Activated naive CD8-positive, alpha-beta T cell treated with anti-CD3 and anti-CD28 coated beads, Interleukin-2, amount 10 ng/mL, durations not matched to agents 7 days and 5 days (primary cell): ENCODE data around the gene FAM83E. TPM values are rescaled to one million over a fixed set of nuclear protein-coding genes. Genes with fewer than 3 reads are reported as not detected.
A peak's percentile ranks its signal among the peaks of the same experiment; 100 is the strongest.
"Not testable (repeated sequence)": the region's sequence is repeated elsewhere in the genome, so short reads cannot be mapped to it uniquely, and the experiment has no call there.

Source experiments
- ATAC-seq: fragments of 150-1000 bp; cut with Tn5 transposase; one replicate; pipeline ENCODE4 v1.10.0; 2021; ENCODE audit warnings: low read depth, moderate library complexity
- POLR2A ChIA-PET: fragments of 350-600 bp; sonication (Branson Sonifier 250); formaldehyde crosslinking; loops from one replicate; lab custom pipeline; 2021; ENCODE audit warnings: antibody characterized with exemption; lab: Charles Lee
- DNase-seq: peaks from one replicate; pipeline ENCODE4 v3.0.0; 2021
- H3K27ac Mint-ChIP-seq: one replicate; pipeline ENCODE4 v1.8.0; 2022; ENCODE audit warnings: mild to moderate bottlenecking, mixed read lengths
- H3K27me3 Mint-ChIP-seq: one replicate; pipeline ENCODE4 v1.8.0; 2022; ENCODE audit warnings: mild to moderate bottlenecking, moderate library complexity, mixed read lengths
- H3K36me3 Mint-ChIP-seq: one replicate; pipeline ENCODE4 v1.8.0; 2021; ENCODE audit warnings: mild to moderate bottlenecking, mixed read lengths
- H3K4me1 Mint-ChIP-seq: one replicate; pipeline ENCODE4 v1.8.0; 2021; ENCODE audit warnings: mixed read lengths
- H3K4me3 Mint-ChIP-seq: one replicate; pipeline ENCODE4 v1.8.0; 2022; ENCODE audit warnings: mild to moderate bottlenecking, moderate library complexity, mixed read lengths
- H3K9me3 Mint-ChIP-seq: one replicate; pipeline ENCODE4 v1.8.0; 2021; ENCODE audit warnings: mixed read lengths
- total RNA-seq, 2 experiments: library from RNA; stranded (reverse); gene quantifications; one replicate each; pipeline ENCODE4 v1.2.3, GENCODE V29; 2021

FAM83E gene
- total RNA-seq, 2 experiments from 2014 or later = 2.7 to 3.6 TPM

- H3K4me3 Mint-ChIP-seq = peak overlapping the region; percentile 11
- peaks cover 4% of the 10 kb centered on the region for H3K4me1 Mint-ChIP-seq
- ATAC-seq (no peak), DNase-seq (no peak)
- POLR2A ChIA-PET = interaction anchor here (1.0 kb wide), 1 partner anchor 14 kb away, joined by 4 read pairs; no protein-coding TSS in a partner anchor
- no peaks in the 10 kb centered on the region for H3K36me3 Mint-ChIP-seq
- no peak overlapping the region for H3K27ac Mint-ChIP-seq
- H3K9me3 Mint-ChIP-seq = no peaks in the 10 kb centered on the region
- peaks cover 2% of the 10 kb centered on the region for H3K27me3 Mint-ChIP-seq
Measured at GRCh38 chr19:48595171-48595570, 19.7 kb downstream of the FAM83E start.

- Mint-ChIP-seq H3K27ac (no peak overlapping the region), H3K27me3 (peaks cover 10% of the 10 kb centered on the region), H3K9me3 (no peaks in the 10 kb centered on the region), H3K4me1 (peaks cover 14% of the 10 kb centered on the region), H3K36me3 (no peaks in the 10 kb centered on the region), H3K4me3 (no peak overlapping the region)
- no peak for DNase-seq
- ATAC-seq = no peak
- POLR2A ChIA-PET = no interaction called here
Measured at GRCh38 chr19:48591021-48591420, 23.9 kb downstream of the FAM83E start.

GRCh38 chr19:48588670-48589401 lies 26.0 kb downstream of the FAM83E start:
- POLR2A ChIA-PET = interaction anchor here (0.5 to 1.0 kb wide), 3 partner anchors 17 to 83 kb away, joined by 3 to 5 read pairs (median 4); no protein-coding TSS in a partner anchor
- H3K27ac Mint-ChIP-seq = peak overlapping the region; percentile 34
- no peaks in the 10 kb centered on the region for H3K36me3 Mint-ChIP-seq
- ATAC-seq (peak; percentile 86), DNase-seq (peak; percentile 93)
- H3K27me3 Mint-ChIP-seq = peaks cover 11% of the 10 kb centered on the region
- no peaks in the 10 kb centered on the region for H3K9me3 Mint-ChIP-seq
- peak overlapping the region; percentile 79 for H3K4me3 Mint-ChIP-seq
- peaks cover 18% of the 10 kb centered on the region for H3K4me1 Mint-ChIP-seq

DNA sequence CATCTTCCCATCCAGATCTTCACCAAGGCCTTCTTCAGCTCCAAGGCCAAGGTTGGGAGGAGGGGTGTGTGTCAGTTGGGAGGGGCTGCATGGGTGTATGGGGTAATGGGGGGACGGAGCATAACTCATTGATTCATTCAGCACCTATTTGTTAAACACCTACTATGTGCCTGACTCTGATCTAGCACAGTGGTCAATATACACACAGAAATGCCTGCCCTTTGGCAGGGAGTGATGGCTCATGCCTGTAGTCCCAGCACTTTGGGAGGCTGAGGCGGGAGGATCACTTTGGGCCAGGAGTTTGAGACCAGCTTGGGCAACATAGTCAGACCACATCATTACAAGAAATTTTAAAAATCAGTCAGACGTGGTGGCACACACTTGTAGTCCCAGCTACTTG lies 27.5 kb downstream of the FAM83E start:
- H3K27ac Mint-ChIP-seq = no peak overlapping the region
- peaks cover 16% of the 10 kb centered on the region for H3K4me1 Mint-ChIP-seq
- DNase-seq = no peak
- POLR2A ChIA-PET = interaction anchor here (0.6 kb wide), 1 partner anchor 82 kb away, joined by 3 read pairs; no protein-coding TSS in a partner anchor
- no peaks in the 10 kb centered on the region for H3K9me3 Mint-ChIP-seq
- ATAC-seq = no peak
- H3K4me3 Mint-ChIP-seq = no peak overlapping the region
- H3K27me3 Mint-ChIP-seq = peaks cover 11% of the 10 kb centered on the region
- H3K36me3 Mint-ChIP-seq = no peaks in the 10 kb centered on the region

- no peak overlapping the region for H3K4me3 Mint-ChIP-seq
- ATAC-seq (no peak), DNase-seq (no peak)
- peaks cover 8% of the 10 kb centered on the region for H3K27me3 Mint-ChIP-seq
- H3K9me3 Mint-ChIP-seq = no peaks in the 10 kb centered on the region
- POLR2A ChIA-PET = no interaction called here
- H3K36me3 Mint-ChIP-seq = no peaks in the 10 kb centered on the region
- peaks cover 4% of the 10 kb centered on the region for H3K4me1 Mint-ChIP-seq
- no peak overlapping the region for H3K27ac Mint-ChIP-seq
Measured at GRCh38 chr19:48582168-48582567, 32.7 kb downstream of the FAM83E start.

DNA sequence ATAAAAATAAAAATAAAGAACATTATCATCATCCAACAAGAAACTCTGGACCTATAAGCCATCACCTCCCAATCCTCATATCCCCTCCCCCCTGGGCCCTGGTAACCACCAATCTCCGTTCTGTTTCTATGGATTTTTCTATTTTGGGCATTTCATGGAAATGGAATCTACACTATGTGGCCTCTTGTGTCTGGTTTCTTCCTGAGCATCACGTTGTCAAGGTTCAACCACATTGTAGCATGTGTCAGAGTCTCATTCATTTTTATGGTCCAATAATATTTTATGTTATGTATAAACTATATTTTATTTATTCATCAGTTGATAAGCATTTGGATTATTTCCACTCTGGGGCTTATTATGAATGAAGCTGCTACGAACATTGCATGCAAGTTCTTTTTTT lies 36.0 kb downstream of the FAM83E start:
- no peak for ATAC-seq
- no peaks in the 10 kb centered on the region for H3K9me3 Mint-ChIP-seq
- no peaks in the 10 kb centered on the region for H3K4me1 Mint-ChIP-seq
- POLR2A ChIA-PET = interaction anchor here (0.6 kb wide), 1 partner anchor 228 kb away, joined by 4 read pairs; no protein-coding TSS in a partner anchor
- peaks cover 7% of the 10 kb centered on the region for H3K27me3 Mint-ChIP-seq
- no peak overlapping the region for H3K27ac Mint-ChIP-seq
- DNase-seq = no peak
- H3K36me3 Mint-ChIP-seq = no peaks in the 10 kb centered on the region
- H3K4me3 Mint-ChIP-seq = no peak overlapping the region

DNA sequence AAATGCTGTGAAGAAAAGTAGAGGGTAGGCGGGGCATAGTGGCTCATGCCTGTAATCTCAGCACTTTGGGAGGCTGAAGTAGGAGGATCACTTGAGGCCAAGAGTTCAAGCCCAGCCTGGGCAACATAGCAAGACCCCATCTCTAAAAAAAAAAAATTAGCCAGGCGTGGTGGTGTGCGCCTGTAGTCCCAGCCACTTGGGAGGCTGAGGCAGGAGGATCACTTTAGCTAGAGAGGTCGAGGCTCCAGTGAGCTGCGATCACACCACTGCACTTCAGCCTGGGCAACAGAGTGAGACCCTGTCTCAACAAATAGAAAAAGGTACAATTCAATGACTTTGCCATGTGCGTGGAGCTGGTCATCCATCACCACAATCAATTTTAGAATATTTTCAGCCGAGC lies 37.0 kb downstream of the FAM83E start:
- H3K27me3 Mint-ChIP-seq, POLR2A ChIA-PET: not testable (repeated sequence)

GRCh38 chr19:48575931-48576622 lies 38.8 kb downstream of the FAM83E start:
- Mint-ChIP-seq H3K4me3 (no peak overlapping the region), H3K4me1 (no peaks in the 10 kb centered on the region), H3K36me3 (no peaks in the 10 kb centered on the region), H3K9me3 (no peaks in the 10 kb centered on the region), H3K27ac (no peak overlapping the region), H3K27me3 (peaks cover 7% of the 10 kb centered on the region)
- POLR2A ChIA-PET = interaction anchor here (0.7 kb wide), 1 partner anchor 132 kb away, joined by 4 read pairs; no protein-coding TSS in a partner anchor
- ATAC-seq = no peak
- no peak for DNase-seq

More for the DNA sequence above, 37.0 kb downstream of the FAM83E start:
- H3K36me3 Mint-ChIP-seq, H3K4me3 Mint-ChIP-seq, H3K9me3 Mint-ChIP-seq, H3K27ac Mint-ChIP-seq, ATAC-seq, H3K4me1 Mint-ChIP-seq, DNase-seq: not testable (repeated sequence)

GRCh38 chr19:48573163-48573505 lies 41.7 kb downstream of the FAM83E start:
- no peak overlapping the region for H3K27ac Mint-ChIP-seq
- no peaks in the 10 kb centered on the region for H3K36me3 Mint-ChIP-seq
- DNase-seq (no peak), ATAC-seq (no peak)
- POLR2A ChIA-PET = no interaction called here
- H3K4me1 Mint-ChIP-seq = no peaks in the 10 kb centered on the region
- H3K27me3 Mint-ChIP-seq = peaks cover 9% of the 10 kb centered on the region
- no peaks in the 10 kb centered on the region for H3K9me3 Mint-ChIP-seq
- H3K4me3 Mint-ChIP-seq = no peak overlapping the region

GRCh38 chr19:48571378-48572162 lies 43.3 kb downstream of the FAM83E start:
- no peak overlapping the region for H3K27ac Mint-ChIP-seq
- POLR2A ChIA-PET = no interaction called here
- H3K4me3 Mint-ChIP-seq = no peak overlapping the region
- H3K36me3 Mint-ChIP-seq = no peaks in the 10 kb centered on the region
- H3K4me1 Mint-ChIP-seq = no peaks in the 10 kb centered on the region
- no peak for ATAC-seq
- H3K9me3 Mint-ChIP-seq = no peaks in the 10 kb centered on the region
- peaks cover 9% of the 10 kb centered on the region for H3K27me3 Mint-ChIP-seq
- no peak for DNase-seq

- no peaks in the 10 kb centered on the region for H3K36me3 Mint-ChIP-seq
- no peak overlapping the region for H3K27ac Mint-ChIP-seq
- no peaks in the 10 kb centered on the region for H3K9me3 Mint-ChIP-seq
- H3K4me1 Mint-ChIP-seq = no peaks in the 10 kb centered on the region
- no peak for ATAC-seq
- peaks cover 9% of the 10 kb centered on the region for H3K27me3 Mint-ChIP-seq
- H3K4me3 Mint-ChIP-seq = no peak overlapping the region
- no peak for DNase-seq
- POLR2A ChIA-PET = no interaction called here
Measured at GRCh38 chr19:48569814-48570213, 45.1 kb downstream of the FAM83E start.

DNA sequence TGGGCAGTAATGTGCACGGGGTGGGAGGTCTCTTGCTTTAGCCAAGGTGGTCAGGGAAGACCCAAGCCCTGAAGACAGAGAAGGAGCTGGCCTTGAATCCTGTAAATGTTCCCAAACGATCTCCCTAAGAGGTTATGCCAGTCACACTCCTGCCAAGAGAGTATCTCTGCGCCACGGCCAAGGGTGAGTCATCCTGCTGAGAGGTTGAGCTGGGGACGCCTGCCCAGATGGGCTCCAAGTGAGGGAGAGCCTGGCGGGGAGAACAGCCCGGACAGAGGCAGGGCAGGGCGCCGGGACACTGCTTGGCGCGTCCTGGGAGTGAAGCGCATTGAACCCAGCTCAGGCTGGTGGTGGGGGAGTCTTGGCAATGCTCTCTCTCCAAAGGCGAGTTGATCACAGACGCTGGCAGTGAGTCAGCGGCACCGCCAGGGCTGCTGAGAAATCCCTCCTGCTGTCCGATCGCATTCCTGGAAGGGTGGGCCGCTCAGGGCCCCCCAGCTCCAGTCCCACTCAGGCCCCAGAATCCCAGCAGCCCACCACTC lies 46.5 kb downstream of the FAM83E start:
- no peaks in the 10 kb centered on the region for H3K36me3 Mint-ChIP-seq

GRCh38 chr19:48565090-48565489 lies 49.8 kb downstream of the FAM83E start:
- DNase-seq = no peak
- POLR2A ChIA-PET = interaction anchor here (0.8 kb wide), 1 partner anchor 9 kb away, joined by 4 read pairs; no protein-coding TSS in a partner anchor
- no peak overlapping the region for H3K4me3 Mint-ChIP-seq
- no peaks in the 10 kb centered on the region for H3K9me3 Mint-ChIP-seq
- H3K36me3 Mint-ChIP-seq = no peaks in the 10 kb centered on the region
- no peak for ATAC-seq
- peaks cover 7% of the 10 kb centered on the region for H3K27me3 Mint-ChIP-seq
- H3K27ac Mint-ChIP-seq = peak overlapping the region; percentile 24
- no peaks in the 10 kb centered on the region for H3K4me1 Mint-ChIP-seq

More for the DNA sequence above, 46.5 kb downstream of the FAM83E start:
- H3K4me1 Mint-ChIP-seq = no peaks in the 10 kb centered on the region
- no peak overlapping the region for H3K27ac Mint-ChIP-seq
- H3K4me3 Mint-ChIP-seq = no peak overlapping the region
- no peaks in the 10 kb centered on the region for H3K9me3 Mint-ChIP-seq
- POLR2A ChIA-PET = interaction anchor here (0.6 kb wide), 1 partner anchor 18 kb away, joined by 5 read pairs; no protein-coding TSS in a partner anchor
- no peak for DNase-seq
- ATAC-seq = no peak
- H3K27me3 Mint-ChIP-seq = peaks cover 9% of the 10 kb centered on the region
